ENCODE data around the gene NT5DC1.
"Not testable (repeated sequence)": the region's sequence is repeated elsewhere in the genome, so short reads cannot be mapped to it uniquely, and the experiment has no call there.

The NT5DC1 gene

GRCh38 chr6:116280933-116281316 is 180.3 kb downstream of the NT5DC1 start:
- DNase-seq (ENCODE audit: low read depth), result no peak
- H3K4me3 ChIP-seq (ENCODE audit: low read length), result peak overlapping the region; percentile 63
- no peak for TF ChIP-seq CTCF (IDR thresholded peaks at IDR 0.05; ENCODE audit: insufficient read depth, low read depth, low read length, missing control alignments)

GRCh38 chr6:116282698-116283097 is 182.0 kb downstream of the NT5DC1 start:
- no peak for DNase-seq (ENCODE audit: low read depth)
- TF ChIP-seq CTCF (IDR thresholded peaks at IDR 0.05; ENCODE audit: insufficient read depth, low read depth, low read length, missing control alignments), result no peak
- H3K4me3 ChIP-seq (ENCODE audit: low read length), result no peak overlapping the region

- no peak for TF ChIP-seq CTCF (IDR thresholded peaks at IDR 0.05; ENCODE audit: insufficient read depth, low read depth, low read length, missing control alignments)
- no peak for DNase-seq (ENCODE audit: low read depth)
- no peak overlapping the region for H3K4me3 ChIP-seq (ENCODE audit: low read length)
Observed at GRCh38 chr6:116283191-116283590, 182.5 kb downstream of the NT5DC1 start.

GRCh38 chr6:116284984-116285383 is 184.3 kb downstream of the NT5DC1 start:
- not testable (repeated sequence) for DNase-seq (ENCODE audit: low read depth); H3K4me3 ChIP-seq (ENCODE audit: low read length)

- no peak for TF ChIP-seq CTCF (IDR thresholded peaks at IDR 0.05; ENCODE audit: insufficient read depth, low read depth, low read length, missing control alignments)
- DNase-seq (ENCODE audit: low read depth), result peak; percentile 75
- no peak overlapping the region for H3K4me3 ChIP-seq (ENCODE audit: low read length)
Observed at GRCh38 chr6:116286773-116287358, 186.2 kb downstream of the NT5DC1 start.

- H3K4me3 ChIP-seq (ENCODE audit: low read length), result no peak overlapping the region
- TF ChIP-seq CTCF (IDR thresholded peaks at IDR 0.05; ENCODE audit: insufficient read depth, low read depth, low read length, missing control alignments), result peak; percentile 84
- peak; percentile 73 for DNase-seq (ENCODE audit: low read depth)
Observed at GRCh38 chr6:116287689-116288282, 187.1 kb downstream of the NT5DC1 start.

GRCh38 chr6:116289876-116290275 is 189.2 kb downstream of the NT5DC1 start:
- no peak overlapping the region for H3K4me3 ChIP-seq (ENCODE audit: low read length)
- peak; percentile 67 for DNase-seq (ENCODE audit: low read depth)
- no peak for TF ChIP-seq CTCF (IDR thresholded peaks at IDR 0.05; ENCODE audit: insufficient read depth, low read depth, low read length, missing control alignments)
